K562 (cell line): ENCODE data around the gene GMNN. TPM values are rescaled to one million over a fixed set of nuclear protein-coding genes. Genes with fewer than 3 reads are reported as not detected.

Experiments
- ATAC-seq: fragments of 200-7000 bp; cut with Tn5 transposase; 3 replicates; pipeline ENCODE4 v1.9.1; 2020; ENCODE audit warnings: moderate library complexity
- BruUV-seq: library from RNA; stranded (reverse); fragments of 400-500 nt; replicated peaks from 2 replicates; lab custom pipeline; 2021; lab: Mats Ljungman, UMichigan
- CTCF ChIA-PET: fragments of 300-600 bp; formaldehyde crosslinking; extraction: SDS; loops from one replicate; lab custom pipeline; 2021; ENCODE audit warnings: low intra/inter-chr PET ratio; lab: Yijun Ruan, JAX
- POLR2A ChIA-PET: fragments of 300-600, 350-650 bp; sonication (Branson Sonifier 250); formaldehyde crosslinking; extraction: SDS; loops from one replicate; lab custom pipeline; 2021; ENCODE audit warnings: antibody characterized with exemption, inconsistent platforms; lab: Yijun Ruan, JAX
- DNase-seq, 4 experiments: peaks; one replicate each; pipeline versions ENCODE4 v3.0.0 to v3.0.0-alpha.2; 2011 to 2018; ENCODE audit warnings: low spot score in 3 of 4, mixed read lengths in 3 of 4; ENCODE audit errors: extremely low read depth in 1 of 4
- FAIRE-seq: peaks from 2 replicates; lab custom pipeline; 2011; peaks lifted over from hg19 to GRCh38; lab: Jason Lieb, UNC
- H2AFZ ChIP-seq: 2 replicates; pipeline ENCODE4 v1.6.0; 2011; ENCODE audit warnings: low read depth, low read length, control low read depth, inconsistent platforms
- H3K27ac ChIP-seq: fragments of 200-600 bp; 3 replicates; pipeline ENCODE4 v1.8.0; 2011; ENCODE audit warnings: low read depth, mild to moderate bottlenecking, control low read depth, inconsistent platforms, low read length, moderate library complexity, mixed read lengths; ENCODE audit errors: extremely low read depth
- H3K27me3 ChIP-seq, 2 experiments: fragments of 300-600 bp in 1 of 2; 2 replicates in 1 of 2; 3 replicates in 1 of 2; pipeline versions ENCODE4 v1.6.0 to v1.8.0; 2011; ENCODE audit warnings: inconsistent platforms in 2 of 2, low read length in 2 of 2, mild to moderate bottlenecking in 1 of 2, mixed read lengths in 1 of 2, moderate library complexity in 1 of 2; ENCODE audit not compliant: control insufficient read depth in 2 of 2, insufficient read depth in 2 of 2
- H3K36me3 ChIP-seq: fragments of 300-600 bp; 3 replicates; pipeline ENCODE4 v1.8.0; 2011; ENCODE audit warnings: mild to moderate bottlenecking, low read length, inconsistent platforms; ENCODE audit not compliant: control insufficient read depth, insufficient read depth
- H3K4me1 ChIP-seq, 2 experiments: fragments of 200-600 bp in 1 of 2; replicated peaks in 1 of 2; 2 replicates in 1 of 2; 3 replicates in 1 of 2; pipeline versions ENCODE4 v1.5.1 to v1.8.0; 2011; ENCODE audit warnings: inconsistent platforms in 2 of 2, low read length in 2 of 2, mild to moderate bottlenecking in 1 of 2, mixed read lengths in 1 of 2, moderate library complexity in 1 of 2; ENCODE audit not compliant: control insufficient read depth in 2 of 2, insufficient read depth in 2 of 2
- H3K4me2 ChIP-seq: 2 replicates; pipeline ENCODE4 v1.6.1; 2011; ENCODE audit warnings: low read length, control low read depth, inconsistent platforms, mixed read lengths; ENCODE audit not compliant: insufficient read depth
- H3K4me3 ChIP-seq: fragments of 200-600 bp; sonication (generic), shearing (Covaris generic); 2 replicates; pipeline ENCODE4 v1.5.1; 2016; ENCODE audit warnings: control low read depth, inconsistent platforms
- H3K79me2 ChIP-seq: fragments of 200-600 bp; 3 replicates; pipeline ENCODE4 v1.8.0; 2011; ENCODE audit warnings: low read length, inconsistent platforms; ENCODE audit not compliant: control insufficient read depth, insufficient read depth
- H3K9ac ChIP-seq, 2 experiments: 2 replicates each; pipeline versions ENCODE4 v1.6.0 to v1.6.1; 2011; ENCODE audit warnings: low read depth in 2 of 2, low read length in 2 of 2, control low read depth in 1 of 2, inconsistent platforms in 1 of 2, mild to moderate bottlenecking in 1 of 2, mixed read lengths in 1 of 2; ENCODE audit not compliant: insufficient read depth in 1 of 2
- H3K9me1 ChIP-seq: one replicate; pipeline ENCODE4 v1.6.0; 2011; ENCODE audit warnings: inconsistent platforms, mild to moderate bottlenecking, low read length, moderate library complexity; ENCODE audit not compliant: control insufficient read depth, insufficient read depth
- H3K9me3 ChIP-seq: replicated peaks from 2 replicates; pipeline ENCODE4 v1.5.1; 2011; ENCODE audit warnings: low read depth, low read length, inconsistent platforms; ENCODE audit not compliant: control insufficient read depth, insufficient read depth
- H4K20me1 ChIP-seq: replicated peaks from 2 replicates; pipeline ENCODE4 v1.6.1; 2011; ENCODE audit warnings: low read length, inconsistent platforms, mixed read lengths; ENCODE audit not compliant: control insufficient read depth, insufficient read depth
- ARID1B ChIP-seq: fragments of 450-650 bp; IDR thresholded peaks from 2 replicates; pipeline ENCODE4 v1.6.1; 2016; ENCODE audit warnings: antibody characterized with exemption, mild to moderate bottlenecking, inconsistent platforms
- CAMTA2 ChIP-seq: fragments of 250-450 bp; sonication (Bioruptor Pico); conservative IDR thresholded peaks from 2 replicates; pipeline ENCODE4 v1.5.1; 2022
- CCNT2 ChIP-seq: IDR thresholded peaks from 2 replicates; pipeline ENCODE4 v1.6.1; 2011; ENCODE audit warnings: borderline replicate concordance, low read depth, mild to moderate bottlenecking, moderate library complexity, mixed read lengths, low read length; ENCODE audit not compliant: insufficient read length; ENCODE audit errors: extremely low read depth
- CSDE1 ChIP-seq, 2 experiments: fragments of 450-650 bp; IDR thresholded peaks; 2 replicates each; pipeline ENCODE4 v1.6.1; 2016; ENCODE audit warnings: mild to moderate bottlenecking in 1 of 2
- DPF2 ChIP-seq: fragments of 450-650 bp; IDR thresholded peaks from 2 replicates; pipeline ENCODE4 v1.6.1; 2016
- ELF4 ChIP-seq: fragments of 450-650 bp; formaldehyde crosslinking; IDR thresholded peaks from 2 replicates; pipeline ENCODE4 v1.4.0; 2022; ENCODE audit warnings: missing genetic modification characterization
- EP300 ChIP-seq: IDR thresholded peaks from 2 replicates; pipeline ENCODE4 v1.6.1; 2012; ENCODE audit warnings: low read length, improper control_type of control experiment
- KLF6 ChIP-seq: fragments of 250-450 bp; sonication (Bioruptor Pico); IDR thresholded peaks from 2 replicates; pipeline ENCODE4 v1.4.0; 2020; ENCODE audit warnings: mild to moderate bottlenecking, moderate library complexity, borderline replicate concordance
- NFYB ChIP-seq: IDR thresholded peaks from 2 replicates; pipeline ENCODE4 v1.6.1; 2011; ENCODE audit warnings: mild to moderate bottlenecking, moderate library complexity; ENCODE audit not compliant: insufficient read length; ENCODE audit errors: extremely low read depth
- NUFIP1 ChIP-seq: fragments of 450-650 bp; IDR thresholded peaks from 2 replicates; pipeline ENCODE4 v1.6.1; 2018; ENCODE audit not compliant: partially characterized antibody
- POLR2AphosphoS2 ChIP-seq: IDR thresholded peaks from 2 replicates; pipeline ENCODE4 v1.6.1; 2012; ENCODE audit warnings: low read length, improper control_type of control experiment
- POU5F1 ChIP-seq: fragments of 150-350 bp; IDR thresholded peaks from 2 replicates; pipeline ENCODE4 v1.6.1; 2014; ENCODE audit warnings: borderline replicate concordance, low read length, low read depth, mild to moderate bottlenecking; ENCODE audit not compliant: partially characterized antibody
- RAD51 ChIP-seq: fragments of 450-650 bp; IDR thresholded peaks from 2 replicates; pipeline ENCODE4 v1.7.1; 2016; ENCODE audit warnings: low read depth, mild to moderate bottlenecking, borderline replicate concordance
- RUNX1 ChIP-seq: sonication (generic); IDR thresholded peaks from 2 replicates; pipeline ENCODE4 v1.6.1; 2016; ENCODE audit warnings: antibody characterized with exemption, low read depth
- SMARCB1 ChIP-seq: IDR thresholded peaks from 2 replicates; pipeline ENCODE4 v1.6.1; 2011; ENCODE audit warnings: improper control_type of control experiment, low read depth; ENCODE audit not compliant: insufficient read length
- SMARCC2 ChIP-seq: fragments of 450-650 bp; IDR thresholded peaks from 2 replicates; pipeline ENCODE4 v1.6.1; 2017; ENCODE audit warnings: antibody characterized with exemption, moderate library complexity, mild to moderate bottlenecking, low read depth
- STAT5B ChIP-seq: fragments of 250-450 bp; sonication (Bioruptor Pico); IDR thresholded peaks from 2 replicates; pipeline ENCODE4 v1.8.0; 2021; ENCODE audit warnings: mild to moderate bottlenecking, inconsistent platforms
- TAF1 ChIP-seq: IDR thresholded peaks from 2 replicates; pipeline ENCODE4 v1.6.1; 2011; ENCODE audit warnings: mild to moderate bottlenecking, low read length, moderate library complexity; ENCODE audit not compliant: insufficient read depth, control insufficient read depth, severe bottlenecking; ENCODE audit errors: extremely low read depth
- XRCC5 ChIP-seq: fragments of 200-400 bp; formaldehyde crosslinking; IDR thresholded peaks from 2 replicates; pipeline ENCODE4 v1.6.1; 2017; ENCODE audit warnings: low read depth, mild to moderate bottlenecking, low read length
- ZNF197 ChIP-seq: fragments of 200-800 bp; sonication (Bioruptor generic); IDR thresholded peaks from 2 replicates; pipeline ENCODE4 v1.6.1; 2016; ENCODE audit warnings: low read depth, missing genetic modification characterization, missing compliant biosample characterization
- ZNF785 ChIP-seq: fragments of 250-450 bp; sonication (Bioruptor Pico); IDR thresholded peaks from 2 replicates; pipeline ENCODE4 v1.4.0; 2020; ENCODE audit warnings: mild to moderate bottlenecking
- in situ Hi-C: fragments of 300-500 bp; cut with MboI; formaldehyde crosslinking; loops from 4 replicates; pipeline ENCODE4 v1.15.0; 2018; ENCODE audit warnings: inconsistent platforms, mixed read lengths
- intact Hi-C: fragments of 100-400 bp; cut with micrococcal nuclease; formaldehyde crosslinking; loops from 2 replicates; pipeline ENCODE4 v1.14.2; 2022
- polyA plus RNA-seq, 8 experiments: library from polyadenylated mRNA; depleted of rRNA in 4 of 8; stranded (reverse) in 5 of 8; unstranded in 3 of 8; fragments of >200 nt; fragmentation: Nextera tagmentation in 2 of 8; fragmentation: Illumina TruSeq in 1 of 8; extraction: Ambion mirVana in 2 of 8; extraction: Trizol in 1 of 8; gene quantifications; 2 replicates each; pipeline versions ENCODE4 v1.2.1 to v1.2.3, GENCODE V29; 2011 to 2014; ENCODE audit warnings: inconsistent platforms in 1 of 8, missing spikeins in 1 of 8
- total RNA-seq, 7 experiments: library from RNA; depleted of rRNA in 6 of 7; stranded (reverse); fragments of >200 nt in 6 of 7; fragmentation: Illumina TruSeq in 2 of 7; extraction: Trizol in 2 of 7; gene quantifications; 2 replicates each; pipeline versions ENCODE4 v1.2.1 to v1.2.3, GENCODE V29; 2011 to 2021; ENCODE audit warnings: low replicate concordance in 1 of 7
- TF ChIP-seq, protein P1 (sequence below): fragments of 250-450 bp; sonication (Bioruptor Pico); IDR thresholded peaks from 2 replicates; pipeline ENCODE4 v1.9.0; 2021; ENCODE audit warnings: mild to moderate bottlenecking, inconsistent platforms
- TF ChIP-seq, protein P2 (sequence below): fragments of 450-650 bp; IDR thresholded peaks from 2 replicates; pipeline ENCODE4 v1.6.1; 2016; ENCODE audit warnings: missing biosample characterization, missing genetic modification characterization

Gene GMNN
- total and polyA plus RNA-seq, 9 of the 15 experiments (the other 6 are each of a cell fraction or from before 2014, with no cell fraction given) = 144 to 370 (median 210) TPM

DNA sequence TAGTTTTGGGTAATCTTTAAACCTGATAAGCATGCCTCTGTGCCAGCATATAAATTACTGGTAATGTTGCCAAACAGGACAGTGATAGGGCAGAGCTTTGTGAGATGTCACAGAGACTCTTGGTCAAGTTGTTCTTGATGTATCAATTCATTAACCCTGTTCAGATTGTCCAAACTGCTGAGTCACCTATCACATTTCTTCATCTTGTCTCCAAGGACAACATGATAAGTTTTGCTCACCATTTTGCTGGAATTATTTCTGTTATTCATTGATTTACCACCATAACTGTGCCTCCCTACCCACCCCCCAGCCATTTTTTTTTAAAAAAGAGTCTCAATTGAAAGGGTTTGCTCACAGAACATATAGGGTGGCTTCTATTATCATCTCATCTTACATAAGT is 19.5 kb upstream of the GMNN start:
- in situ Hi-C loops = no loop called here
- no peak for FAIRE-seq
- Histone ChIP-seq H2AFZ (no peak overlapping the region; the same call in 1 of the 2 replicates), H3K9me1 (no peaks in the 10 kb centered on the region), H3K9ac (no peak overlapping the region), H3K36me3 (no peaks in the 10 kb centered on the region), H3K27me3 (no peaks in the 10 kb centered on the region), H4K20me1 (no peaks in the 10 kb centered on the region), H3K4me1 (peaks cover 0 to 17% of the 10 kb centered on the region in 2 experiments; a peak in 3 of 5 replicates), H3K79me2 (no peaks in the 10 kb centered on the region), H3K4me2 (no peak overlapping the region), H3K9me3 (no peaks in the 10 kb centered on the region; the same call in none of the 2 replicates), H3K4me3 (no peak overlapping the region), H3K27ac (peak overlapping the region; percentile 51; the same call in 1 of the 3 replicates)
- intact Hi-C loops = no loop called here
- ChIA-PET CTCF (no interaction called here), POLR2A (interaction anchor here (1.6 to 2.2 kb wide), 2 partner anchors 10 to 12 kb away, joined by 4 to 9 read pairs; no protein-coding TSS in a partner anchor)
- no TSS peak for BruUV-seq
- peak in 2 of 4 experiments; percentile 41 to 52 for DNase-seq
- ATAC-seq = no peak
- no peak for TF ChIP-seq KLF6 (CRISPR knock-in tag)
- no peak for TF ChIP-seq RUNX1
- TF ChIP-seq POLR2AphosphoS2 = no peak
- no peak for TF ChIP-seq ZNF197 (CRISPR knock-in tag)
- TF ChIP-seq, protein P1, sequence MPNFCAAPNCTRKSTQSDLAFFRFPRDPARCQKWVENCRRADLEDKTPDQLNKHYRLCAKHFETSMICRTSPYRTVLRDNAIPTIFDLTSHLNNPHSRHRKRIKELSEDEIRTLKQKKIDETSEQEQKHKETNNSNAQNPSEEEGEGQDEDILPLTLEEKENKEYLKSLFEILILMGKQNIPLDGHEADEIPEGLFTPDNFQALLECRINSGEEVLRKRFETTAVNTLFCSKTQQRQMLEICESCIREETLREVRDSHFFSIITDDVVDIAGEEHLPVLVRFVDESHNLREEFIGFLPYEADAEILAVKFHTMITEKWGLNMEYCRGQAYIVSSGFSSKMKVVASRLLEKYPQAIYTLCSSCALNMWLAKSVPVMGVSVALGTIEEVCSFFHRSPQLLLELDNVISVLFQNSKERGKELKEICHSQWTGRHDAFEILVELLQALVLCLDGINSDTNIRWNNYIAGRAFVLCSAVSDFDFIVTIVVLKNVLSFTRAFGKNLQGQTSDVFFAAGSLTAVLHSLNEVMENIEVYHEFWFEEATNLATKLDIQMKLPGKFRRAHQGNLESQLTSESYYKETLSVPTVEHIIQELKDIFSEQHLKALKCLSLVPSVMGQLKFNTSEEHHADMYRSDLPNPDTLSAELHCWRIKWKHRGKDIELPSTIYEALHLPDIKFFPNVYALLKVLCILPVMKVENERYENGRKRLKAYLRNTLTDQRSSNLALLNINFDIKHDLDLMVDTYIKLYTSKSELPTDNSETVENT (CRISPR knock-in tag) = no peak
- peak; percentile 42; the same call in 1 of the 2 replicates for TF ChIP-seq EP300
- TF ChIP-seq XRCC5 = no peak
- TF ChIP-seq ARID1B = peak; percentile 51
- TF ChIP-seq RAD51 = no peak
- no peak for TF ChIP-seq SMARCB1
- TF ChIP-seq CSDE1 (IDR thresholded peaks at IDR 0.05) = no peak
- TF ChIP-seq ZNF785 (CRISPR knock-in tag) = no peak
- no peak for TF ChIP-seq ELF4
- TF ChIP-seq DPF2 = peak; percentile 58; the same call in 1 of the 2 replicates
- TF ChIP-seq NUFIP1 = no peak
- TF ChIP-seq CAMTA2 (CRISPR knock-in tag) = no peak
- no peak for TF ChIP-seq STAT5B (CRISPR knock-in tag)
- no peak for TF ChIP-seq NFYB
- no peak for TF ChIP-seq CCNT2
- TF ChIP-seq POU5F1 = no peak
- 0 out of 2 replicates have a peak, but pooled peaks have one; percentile 26 for TF ChIP-seq SMARCC2
- no peak for TF ChIP-seq TAF1
- TF ChIP-seq, protein P2, sequence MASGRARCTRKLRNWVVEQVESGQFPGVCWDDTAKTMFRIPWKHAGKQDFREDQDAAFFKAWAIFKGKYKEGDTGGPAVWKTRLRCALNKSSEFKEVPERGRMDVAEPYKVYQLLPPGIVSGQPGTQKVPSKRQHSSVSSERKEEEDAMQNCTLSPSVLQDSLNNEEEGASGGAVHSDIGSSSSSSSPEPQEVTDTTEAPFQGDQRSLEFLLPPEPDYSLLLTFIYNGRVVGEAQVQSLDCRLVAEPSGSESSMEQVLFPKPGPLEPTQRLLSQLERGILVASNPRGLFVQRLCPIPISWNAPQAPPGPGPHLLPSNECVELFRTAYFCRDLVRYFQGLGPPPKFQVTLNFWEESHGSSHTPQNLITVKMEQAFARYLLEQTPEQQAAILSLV (tag) = no peak
